H1 (cell line): Measurements from ENCODE around the gene CNN3. TPM values are rescaled to one million over a fixed set of nuclear protein-coding genes. Genes with fewer than 3 reads are reported as not detected.

ENCODE experiments used
- CTCF ChIA-PET: fragments of 300-600 bp; sonication (Branson Sonifier 250); formaldehyde crosslinking; loops from one replicate; lab custom pipeline; 2021; ENCODE audit not compliant: partially characterized antibody; lab: Charles Lee
- POLR2A ChIA-PET: fragments of 300-600 bp; sonication (Branson Sonifier 250); formaldehyde crosslinking; loops from one replicate; lab custom pipeline; 2021; ENCODE audit warnings: inconsistent platforms; ENCODE audit not compliant: partially characterized antibody; lab: Charles Lee
- DNase-seq, 2 experiments: peaks; one replicate each; pipeline versions ENCODE4 v3.0.0 to v3.0.0-alpha.2; 2010 to 2022; ENCODE audit warnings: low spot score in 2 of 2, low read depth in 1 of 2, mixed read lengths in 1 of 2
- FAIRE-seq: peaks from 2 replicates; lab custom pipeline; 2011; peaks lifted over from hg19 to GRCh38; lab: Jason Lieb, UNC
- H2AFZ ChIP-seq: 2 replicates; pipeline ENCODE4 v1.8.1; 2012; ENCODE audit warnings: low read length, inconsistent platforms
- H2AK5ac ChIP-seq: 2 replicates; pipeline ENCODE4 v1.6.1; 2013; ENCODE audit warnings: low read depth, low read length
- H2BK120ac ChIP-seq: replicated peaks from 2 replicates; pipeline ENCODE3; 2013; ENCODE audit warnings: low read depth, low read length, inconsistent platforms
- H2BK12ac ChIP-seq: 2 replicates; pipeline ENCODE4 v1.6.1; 2013; ENCODE audit warnings: low read depth, low read length
- H2BK15ac ChIP-seq: 2 replicates; pipeline ENCODE4 v1.6.1; 2013; ENCODE audit warnings: low read length
- H2BK20ac ChIP-seq: 2 replicates; pipeline ENCODE4 v1.6.1; 2013; ENCODE audit warnings: low read length
- H2BK5ac ChIP-seq: 2 replicates; pipeline ENCODE4 v1.6.1; 2013; ENCODE audit warnings: low read depth, low read length
- H3K14ac ChIP-seq: 2 replicates; pipeline ENCODE4 v1.6.1; 2013; ENCODE audit warnings: inconsistent platforms; ENCODE audit not compliant: insufficient read length
- H3K18ac ChIP-seq: 2 replicates; pipeline ENCODE4 v1.6.1; 2013; ENCODE audit warnings: low read length; ENCODE audit errors: extremely low read depth
- H3K23ac ChIP-seq: 2 replicates; pipeline ENCODE4 v1.6.1; 2013; ENCODE audit warnings: inconsistent platforms; ENCODE audit not compliant: insufficient read length
- H3K23me2 ChIP-seq: 2 replicates; pipeline ENCODE4 v1.6.1; 2013; ENCODE audit warnings: low read depth, low read length
- H3K27ac ChIP-seq: 2 replicates; pipeline ENCODE4 v1.6.1; 2011; ENCODE audit warnings: low read depth, low read length, inconsistent platforms
- H3K27me3 ChIP-seq, 4 experiments: replicated peaks in 1 of 4; 1 replicate in 1 of 4; 2 replicates in 3 of 4; pipeline versions ENCODE4 v1.6.1 to v1.8.1; 2011 to 2013; ENCODE audit warnings: low read length in 3 of 4, mild to moderate bottlenecking in 3 of 4, inconsistent platforms in 2 of 4, mixed read lengths in 2 of 4, moderate library complexity in 1 of 4; ENCODE audit not compliant: control insufficient read depth in 3 of 4, insufficient read depth in 3 of 4; ENCODE audit errors: extremely low read depth in 1 of 4
- H3K36me3 ChIP-seq, 4 experiments: 2 replicates each; pipeline versions ENCODE4 v1.6.1 to v1.8.1; 2011 to 2013; ENCODE audit warnings: mild to moderate bottlenecking in 4 of 4, low read length in 3 of 4, moderate library complexity in 2 of 4, control low read depth in 1 of 4, inconsistent platforms in 1 of 4; ENCODE audit not compliant: insufficient read depth in 4 of 4, control insufficient read depth in 2 of 4
- H3K4ac ChIP-seq: replicated peaks from 2 replicates; pipeline ENCODE3; 2013; ENCODE audit warnings: low read length, low read depth, mixed read lengths, inconsistent platforms; ENCODE audit not compliant: insufficient read length
- H3K4me1 ChIP-seq, 4 experiments: replicated peaks in 1 of 4; 1 replicate in 1 of 4; 2 replicates in 3 of 4; pipeline versions ENCODE4 v1.6.1 to v1.8.1; 2011 to 2013; ENCODE audit warnings: low read length in 3 of 4, inconsistent platforms in 2 of 4, mixed read lengths in 1 of 4; ENCODE audit not compliant: insufficient read depth in 4 of 4, control insufficient read depth in 3 of 4
- H3K4me2 ChIP-seq, 2 experiments: 2 replicates each; pipeline versions ENCODE4 v1.6.1 to v1.8.1; 2011 to 2013; ENCODE audit warnings: low read depth in 2 of 2, low read length in 2 of 2, control low read depth in 1 of 2, inconsistent platforms in 1 of 2, mild to moderate bottlenecking in 1 of 2; ENCODE audit not compliant: insufficient read depth in 1 of 2
- H3K4me3 ChIP-seq, 4 experiments: fragments of 200-600, 300-600 bp in 1 of 4; sonication (generic), shearing (Covaris generic), sonication (Bioruptor Twin) in 1 of 4; 2 replicates each; pipeline versions ENCODE4 v1.5.1 to v1.8.1; 2011 to 2016; ENCODE audit warnings: low read length in 4 of 4, low read depth in 3 of 4, control low read depth in 2 of 4, inconsistent platforms in 2 of 4, mild to moderate bottlenecking in 2 of 4, mixed read lengths in 1 of 4, moderate library complexity in 1 of 4; ENCODE audit not compliant: insufficient read depth in 2 of 4; ENCODE audit errors: extremely low read depth in 1 of 4
- H3K56ac ChIP-seq: replicated peaks from 2 replicates; pipeline ENCODE3; 2013; ENCODE audit warnings: low read depth, mild to moderate bottlenecking, mixed read lengths, low read length, inconsistent platforms; ENCODE audit not compliant: insufficient read length
- H3K79me1 ChIP-seq: 2 replicates; pipeline ENCODE4 v1.6.1; 2013; ENCODE audit warnings: low read depth, low read length, control low read depth
- H3K79me2 ChIP-seq, 2 experiments: 2 replicates each; pipeline versions ENCODE4 v1.6.1 to v1.8.1; 2012 to 2013; ENCODE audit warnings: low read length in 2 of 2, mild to moderate bottlenecking in 2 of 2, inconsistent platforms in 1 of 2; ENCODE audit not compliant: insufficient read depth in 2 of 2, control insufficient read depth in 1 of 2
- H3K9ac ChIP-seq, 4 experiments: replicated peaks in 1 of 4; 1 replicate in 1 of 4; 2 replicates in 3 of 4; pipeline versions ENCODE4 v1.6.1 to v1.8.1; 2011 to 2013; ENCODE audit warnings: low read depth in 3 of 4, low read length in 3 of 4, control low read depth in 2 of 4, mild to moderate bottlenecking in 2 of 4, moderate library complexity in 2 of 4, inconsistent platforms in 1 of 4; ENCODE audit errors: extremely low read depth in 1 of 4
- H3K9me3 ChIP-seq, 2 experiments: 2 replicates each; pipeline versions ENCODE4 v1.6.1 to v1.8.1; 2012 to 2013; ENCODE audit warnings: mild to moderate bottlenecking in 2 of 2, moderate library complexity in 2 of 2, control low read depth in 1 of 2, inconsistent platforms in 1 of 2, low read depth in 1 of 2, low read length in 1 of 2, mixed read lengths in 1 of 2; ENCODE audit not compliant: insufficient read depth in 2 of 2
- H4K20me1 ChIP-seq, 2 experiments: replicated peaks in 1 of 2; 2 replicates each; pipeline versions ENCODE3 to v1.8.1; 2011 to 2013; ENCODE audit warnings: inconsistent platforms in 2 of 2, low read length in 2 of 2, mild to moderate bottlenecking in 1 of 2; ENCODE audit not compliant: insufficient read depth in 2 of 2, control insufficient read depth in 1 of 2
- H4K5ac ChIP-seq: 2 replicates; pipeline ENCODE4 v1.6.1; 2013; ENCODE audit warnings: low read length, low read depth, mixed read lengths, inconsistent platforms; ENCODE audit not compliant: insufficient read length
- H4K8ac ChIP-seq: 2 replicates; pipeline ENCODE4 v1.8.0; 2013; ENCODE audit warnings: mild to moderate bottlenecking, moderate library complexity, low read length, inconsistent platforms; ENCODE audit not compliant: insufficient read depth; ENCODE audit errors: extremely low read depth
- H4K91ac ChIP-seq: replicated peaks from 2 replicates; pipeline ENCODE3; 2013; ENCODE audit warnings: low read length, mixed read lengths, inconsistent platforms; ENCODE audit not compliant: insufficient read length
- BRCA1 ChIP-seq: IDR thresholded peaks from 2 replicates; pipeline ENCODE4 v1.6.1; 2012; ENCODE audit warnings: low read depth, low read length, improper control_type of control experiment
- CBX5 ChIP-seq: fragments of 300-800, 300-1000 bp; sonication (generic); IDR thresholded peaks from 2 replicates; pipeline ENCODE4 v1.7.1; 2016; ENCODE audit warnings: antibody characterized with exemption, low read length, low read depth
- CEBPB ChIP-seq: IDR thresholded peaks from 2 replicates; pipeline ENCODE4 v1.6.1; 2012; ENCODE audit warnings: low read depth, low read length
- POLR2AphosphoS5 ChIP-seq: IDR thresholded peaks from 2 replicates; pipeline ENCODE4 v1.6.1; 2011; ENCODE audit warnings: low read depth, low read length
- RXRA ChIP-seq: IDR thresholded peaks from 2 replicates; pipeline ENCODE4 v1.6.1; 2011; ENCODE audit warnings: low read depth, mild to moderate bottlenecking, low read length, moderate library complexity; ENCODE audit not compliant: insufficient read depth
- WGBS, 2 experiments: shearing (Covaris generic) in 1 of 2; methylation state at CpG; one replicate each; pipeline versions ENCODE4 v1.1.6 to v1.1.7; 2013 to 2015; ENCODE audit warnings: low lambda C conversion rate in 2 of 2, mixed read lengths in 2 of 2, inconsistent platforms in 1 of 2, low coverage in 1 of 2, missing lambda C conversion rate in 1 of 2; ENCODE audit not compliant: insufficient replicate concordance in 2 of 2, insufficient coverage in 1 of 2, insufficient read length in 1 of 2; ENCODE audit errors: extremely low coverage in 1 of 2, missing lambda C conversion rate in 1 of 2; 5-methylcytosine and 5-hydroxymethylcytosine counted together
- polyA plus RNA-seq, 7 experiments: library from polyadenylated mRNA; depleted of rRNA in 3 of 7; stranded (reverse) in 5 of 7; unstranded in 2 of 7; fragments of >200 nt in 5 of 7; fragments of 200-250 nt in 2 of 7; gene quantifications; 1 replicate in 5 of 7; 2 replicates in 1 of 7; 4 replicates in 1 of 7; pipeline versions ENCODE4 v1.2.1 to v1.2.3, GENCODE V29; 2011 to 2013; ENCODE audit warnings: missing spikeins in 2 of 7, mixed read lengths in 2 of 7
- total RNA-seq: library from RNA; stranded (reverse); fragmentation: NEBNext Ultra II Directional; extraction: Animal tissue kit (Norgen Biotek cat#: 25700); gene quantifications from 2 replicates; pipeline ENCODE4 v1.2.1, GENCODE V29; 2021
- TF ChIP-seq, protein P1 (sequence below): IDR thresholded peaks from 2 replicates; pipeline ENCODE4 v1.6.1; 2011; ENCODE audit warnings: low read length, improper control_type of control experiment

The CNN3 gene
- total and polyA plus RNA-seq, 2 of the 8 experiments (the other 6 are each of a cell fraction or from before 2014, with no cell fraction given), result 134 to 266 TPM

DNA sequence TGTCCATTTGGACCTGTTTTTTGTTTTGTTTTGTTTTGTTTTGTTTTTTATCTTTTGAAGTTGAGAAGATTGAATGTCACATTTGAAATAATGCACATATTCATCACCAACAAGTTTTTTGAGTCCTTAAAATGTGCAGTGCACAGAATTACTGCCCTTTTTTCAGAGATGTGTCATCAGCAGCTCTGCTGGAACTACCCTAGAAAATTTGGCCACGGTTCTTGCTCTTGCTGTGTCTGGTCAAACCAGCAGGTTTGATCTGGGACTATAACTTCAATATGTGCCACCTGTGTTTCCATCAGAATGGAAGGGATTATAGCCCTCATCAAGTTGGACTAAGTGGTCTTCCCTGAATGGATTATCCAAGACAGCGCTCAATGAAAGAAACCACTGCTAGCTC, 24.1 kb upstream of the CNN3 start:
- Histone ChIP-seq H3K23me2 (no peaks in the 10 kb centered on the region), H4K5ac (no peak overlapping the region), H3K79me2 (no peaks in the 10 kb centered on the region), H2BK5ac (no peak overlapping the region), H3K23ac (no peak overlapping the region), H3K56ac (no peak overlapping the region), H2BK12ac (no peak overlapping the region), H3K4me2 (no peak overlapping the region), H3K4ac (no peak overlapping the region), H3K27me3 (no peaks in the 10 kb centered on the region), H2AK5ac (no peak overlapping the region), H3K14ac (no peak overlapping the region), H3K9ac (no peak overlapping the region), H4K20me1 (no peaks in the 10 kb centered on the region), H3K4me1 (peaks cover 0 to 6% (median 6%) of the 10 kb centered on the region in 4 experiments; a peak in 3 of 7 replicates), H4K8ac (no peak overlapping the region), H3K18ac (no peak overlapping the region), H4K91ac (no peak overlapping the region), H3K36me3 (no peaks in the 10 kb centered on the region), H2BK120ac (no peak overlapping the region), H3K9me3 (no peaks in the 10 kb centered on the region), H2AFZ (no peak overlapping the region), H3K4me3 (no peak overlapping the region), H3K79me1 (no peaks in the 10 kb centered on the region), H2BK15ac (no peak overlapping the region), H3K27ac (no peak overlapping the region), H2BK20ac (no peak overlapping the region)
- ChIA-PET POLR2A (no interaction called here), CTCF (no interaction called here)
- no peak for FAIRE-seq
- no peak for DNase-seq
- 93% methylated on average over 2 of the region's 2 CpGs; no CpG with 5 or more reads in 1 of the 2 experiments for WGBS, 2 experiments
- TF ChIP-seq RXRA, result no peak
- TF ChIP-seq, protein P1, sequence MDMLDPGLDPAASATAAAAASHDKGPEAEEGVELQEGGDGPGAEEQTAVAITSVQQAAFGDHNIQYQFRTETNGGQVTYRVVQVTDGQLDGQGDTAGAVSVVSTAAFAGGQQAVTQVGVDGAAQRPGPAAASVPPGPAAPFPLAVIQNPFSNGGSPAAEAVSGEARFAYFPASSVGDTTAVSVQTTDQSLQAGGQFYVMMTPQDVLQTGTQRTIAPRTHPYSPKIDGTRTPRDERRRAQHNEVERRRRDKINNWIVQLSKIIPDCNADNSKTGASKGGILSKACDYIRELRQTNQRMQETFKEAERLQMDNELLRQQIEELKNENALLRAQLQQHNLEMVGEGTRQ, result no peak
- no peak for TF ChIP-seq POLR2AphosphoS5
- no peak for TF ChIP-seq CEBPB
- no peak for TF ChIP-seq CBX5
- no peak for TF ChIP-seq BRCA1
